ENCODE data around the gene GRIA4.

GRIA4 gene

DNA sequence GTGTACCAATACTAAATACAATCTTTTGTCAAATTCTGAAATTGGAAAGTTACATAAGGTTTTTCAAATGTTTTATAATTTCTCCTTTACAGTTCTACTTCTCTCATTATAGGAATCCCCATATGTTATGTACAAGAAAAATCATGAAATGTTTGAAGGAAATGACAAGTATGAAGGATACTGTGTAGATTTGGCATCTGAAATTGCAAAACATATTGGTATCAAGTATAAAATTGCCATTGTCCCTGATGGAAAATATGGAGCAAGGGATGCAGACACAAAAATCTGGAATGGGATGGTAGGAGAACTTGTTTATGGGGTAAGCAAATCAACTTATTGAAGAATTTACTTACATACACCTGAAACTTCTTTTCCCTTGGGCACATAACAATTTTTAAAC lies 308.7 kb downstream of the GRIA4 start:
- H3K36me3 ChIP-seq, result no peaks in the 10 kb centered on the region
- no peak for TF ChIP-seq CTCF (IDR thresholded peaks at IDR 0.05; ENCODE audit: low read depth, low read length)

DNA sequence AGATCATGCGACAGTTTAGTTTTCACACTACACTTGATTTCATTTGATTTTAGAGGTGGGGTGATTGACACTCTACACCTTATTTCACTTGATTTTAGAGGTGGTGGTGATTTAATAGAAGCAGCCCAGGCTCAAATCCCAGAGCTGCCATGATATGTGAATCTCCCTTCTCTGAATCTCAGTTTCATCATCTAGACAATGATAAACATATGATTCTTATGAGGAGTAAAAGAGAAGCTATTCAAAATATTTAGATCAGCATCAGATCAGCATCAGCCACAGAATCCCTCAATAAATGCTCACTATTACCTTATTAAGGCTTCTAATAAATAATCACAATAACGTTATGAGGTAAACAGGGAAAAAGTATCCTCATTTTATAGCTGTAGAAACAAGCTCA lies 313.4 kb downstream of the GRIA4 start:
- no peak for TF ChIP-seq CTCF (IDR thresholded peaks at IDR 0.05; ENCODE audit: low read depth, low read length)
- no peak overlapping the region for H3K4me3 ChIP-seq (ENCODE audit: low read depth, low read length)
- DNase-seq, result no peak
- H3K27ac ChIP-seq, result no peak overlapping the region
- no peaks in the 10 kb centered on the region for H3K27me3 ChIP-seq (ENCODE audit: insufficient read depth, low read depth, severe bottlenecking)
- H3K9me3 ChIP-seq (ENCODE audit: severe bottlenecking), result no peaks in the 10 kb centered on the region
- H3K36me3 ChIP-seq, result no peaks in the 10 kb centered on the region

More for the DNA sequence above, 308.7 kb downstream of the GRIA4 start:
- Histone ChIP-seq H3K27me3 (ENCODE audit: insufficient read depth, low read depth, severe bottlenecking) (no peaks in the 10 kb centered on the region), H3K9me3 (ENCODE audit: severe bottlenecking) (no peaks in the 10 kb centered on the region), H3K4me3 (ENCODE audit: low read depth, low read length) (no peak overlapping the region), H3K27ac (no peak overlapping the region)
- no peak for DNase-seq

DNA sequence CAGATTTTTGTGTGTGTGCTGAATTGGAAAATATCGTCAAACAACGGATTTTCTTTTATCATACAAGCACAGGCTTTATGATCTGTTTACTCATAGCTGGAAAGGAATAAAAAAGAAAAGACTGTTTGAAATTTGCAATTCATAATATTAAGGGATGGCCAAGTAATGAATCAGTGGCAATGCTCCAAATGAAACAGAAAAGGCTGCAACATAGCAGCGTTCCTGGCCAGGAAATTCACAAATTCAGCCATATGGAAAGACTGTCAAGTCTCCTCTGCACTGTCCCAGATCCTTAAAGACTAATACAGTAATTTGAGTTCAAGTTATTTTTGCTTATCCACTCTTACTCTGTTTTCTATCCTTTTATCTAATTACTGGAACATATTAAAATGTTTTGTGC lies 313.9 kb downstream of the GRIA4 start:
- Histone ChIP-seq H3K9me3 (ENCODE audit: severe bottlenecking) (no peaks in the 10 kb centered on the region), H3K4me3 (ENCODE audit: low read depth, low read length) (no peak overlapping the region), H3K27ac (no peak overlapping the region), H3K27me3 (ENCODE audit: insufficient read depth, low read depth, severe bottlenecking) (no peaks in the 10 kb centered on the region), H3K36me3 (no peaks in the 10 kb centered on the region)
- TF ChIP-seq CTCF (IDR thresholded peaks at IDR 0.05; ENCODE audit: low read depth, low read length), result no peak
- DNase-seq, result no peak

DNA sequence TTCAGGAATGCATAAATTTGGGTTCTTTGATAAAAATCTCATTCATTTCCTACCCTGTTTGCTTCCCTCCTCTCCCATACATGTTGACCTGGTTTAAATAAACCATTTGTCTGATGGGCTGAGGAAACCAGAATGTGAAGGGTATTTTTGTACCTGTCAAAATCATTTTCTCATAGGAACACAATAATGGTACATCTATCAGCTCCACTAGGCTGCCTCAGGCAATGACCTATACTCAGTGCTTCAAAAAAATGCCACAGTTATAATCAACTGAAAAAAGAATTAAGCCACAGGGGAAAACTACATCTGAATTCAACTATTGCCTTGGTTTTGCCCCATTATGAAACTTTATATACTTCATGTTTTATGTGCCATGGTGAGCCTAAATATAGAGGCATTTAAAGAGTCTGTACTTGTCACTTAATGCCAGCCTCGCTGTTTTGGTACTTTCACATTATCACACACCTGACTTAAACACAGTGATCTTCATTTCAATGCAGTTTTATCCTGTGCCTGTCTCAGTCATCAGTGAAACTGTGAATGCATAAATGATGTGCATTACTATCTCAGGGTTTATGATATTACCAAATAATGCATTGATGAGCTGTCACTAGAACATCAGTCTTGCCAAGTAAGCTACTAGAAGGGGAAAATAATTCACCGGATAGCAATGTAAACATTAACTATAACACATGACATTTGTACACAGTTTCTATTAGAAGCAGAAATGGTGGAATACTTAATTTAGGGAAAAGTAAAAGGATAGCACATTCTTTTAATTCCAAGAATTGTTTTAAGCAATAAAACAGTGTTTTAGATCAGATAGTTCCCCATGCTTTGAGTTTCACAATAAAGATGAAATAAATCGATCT lies 319.4 kb downstream of the GRIA4 start:
- no peaks in the 10 kb centered on the region for H3K36me3 ChIP-seq
- TF ChIP-seq CTCF (IDR thresholded peaks at IDR 0.05; ENCODE audit: low read depth, low read length), result no peak
- no peak for DNase-seq
- H3K4me3 ChIP-seq (ENCODE audit: low read depth, low read length), result no peak overlapping the region
- H3K9me3 ChIP-seq (ENCODE audit: severe bottlenecking), result no peaks in the 10 kb centered on the region
- no peak overlapping the region for H3K27ac ChIP-seq
- H3K27me3 ChIP-seq (ENCODE audit: insufficient read depth, low read depth, severe bottlenecking), result no peaks in the 10 kb centered on the region

DNA sequence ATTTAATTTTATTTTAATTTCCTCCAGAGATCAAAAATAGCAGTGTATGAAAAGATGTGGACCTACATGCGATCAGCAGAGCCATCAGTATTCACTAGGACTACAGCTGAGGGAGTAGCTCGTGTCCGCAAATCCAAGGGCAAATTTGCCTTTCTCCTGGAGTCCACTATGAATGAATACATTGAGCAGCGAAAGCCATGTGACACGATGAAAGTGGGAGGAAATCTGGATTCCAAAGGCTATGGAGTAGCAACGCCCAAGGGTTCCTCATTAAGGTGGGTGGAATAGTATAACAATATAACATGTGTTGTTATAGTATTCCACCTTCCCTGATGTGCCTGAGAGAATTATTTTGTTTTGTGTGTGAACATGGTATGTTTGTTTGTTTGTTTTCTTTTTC lies 323.8 kb downstream of the GRIA4 start:
- Histone ChIP-seq H3K4me3 (ENCODE audit: low read depth, low read length) (no peak overlapping the region), H3K27me3 (ENCODE audit: insufficient read depth, low read depth, severe bottlenecking) (no peaks in the 10 kb centered on the region), H3K27ac (no peak overlapping the region), H3K36me3 (no peaks in the 10 kb centered on the region), H3K9me3 (ENCODE audit: severe bottlenecking) (no peaks in the 10 kb centered on the region)
- no peak for TF ChIP-seq CTCF (IDR thresholded peaks at IDR 0.05; ENCODE audit: low read depth, low read length)
- DNase-seq, result no peak

DNA sequence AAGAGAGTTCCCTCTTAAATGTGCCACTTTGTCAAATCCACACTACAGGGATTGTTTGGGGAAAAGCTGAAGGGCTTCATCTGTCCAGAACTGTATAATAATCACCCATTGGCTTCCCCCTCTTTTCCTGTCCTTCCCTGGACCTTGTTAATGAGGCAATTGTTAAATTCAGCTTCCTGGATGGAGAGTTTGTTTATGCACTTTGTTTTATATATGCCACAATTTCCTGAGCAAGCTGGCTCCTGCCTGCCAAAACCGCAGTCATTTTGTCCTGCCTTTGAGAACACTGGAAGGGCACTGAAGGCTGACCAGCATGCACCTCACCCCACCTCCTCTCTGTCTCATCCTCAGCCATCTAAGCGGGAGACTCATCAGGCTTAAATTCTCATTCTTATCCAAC lies 325.9 kb downstream of the GRIA4 start:
- no peaks in the 10 kb centered on the region for H3K36me3 ChIP-seq
- H3K4me3 ChIP-seq (ENCODE audit: low read depth, low read length), result no peak overlapping the region
- TF ChIP-seq CTCF (IDR thresholded peaks at IDR 0.05; ENCODE audit: low read depth, low read length), result no peak
- no peaks in the 10 kb centered on the region for H3K9me3 ChIP-seq (ENCODE audit: severe bottlenecking)
- H3K27ac ChIP-seq, result no peak overlapping the region
- DNase-seq, result no peak
- H3K27me3 ChIP-seq (ENCODE audit: insufficient read depth, low read depth, severe bottlenecking), result no peaks in the 10 kb centered on the region
